IPS-NIHi11 (cell line): ENCODE measurements around the gene FCMR.
"Not testable (repeated sequence)": the region's sequence is repeated elsewhere in the genome, so short reads cannot be mapped to it uniquely, and the experiment has no call there.

Experiments used
- DNase-seq: peaks from one replicate; pipeline ENCODE4 v3.0.0; 2012; ENCODE audit warnings: mixed read lengths, low spot score

The FCMR gene

DNA sequence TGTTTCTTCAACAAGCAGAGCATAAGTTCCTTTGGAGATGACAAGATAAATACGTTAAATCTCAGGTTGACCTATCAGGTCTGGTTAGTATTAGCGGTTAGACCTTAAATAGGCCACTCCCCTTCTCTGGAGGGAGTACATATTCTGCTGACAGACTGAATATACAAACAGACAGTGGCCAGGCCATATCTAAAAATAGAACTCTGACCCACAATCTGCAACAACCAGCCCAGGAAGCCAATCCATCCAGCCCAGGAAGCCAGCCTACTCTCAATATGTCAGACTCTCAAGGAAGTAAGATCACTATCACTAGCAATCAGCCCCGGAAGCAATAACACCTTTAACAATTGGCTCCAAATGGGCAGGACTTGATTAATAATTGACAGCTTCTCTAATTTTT lies 49.6 kb downstream of the FCMR start:
- no peak for DNase-seq

DNA sequence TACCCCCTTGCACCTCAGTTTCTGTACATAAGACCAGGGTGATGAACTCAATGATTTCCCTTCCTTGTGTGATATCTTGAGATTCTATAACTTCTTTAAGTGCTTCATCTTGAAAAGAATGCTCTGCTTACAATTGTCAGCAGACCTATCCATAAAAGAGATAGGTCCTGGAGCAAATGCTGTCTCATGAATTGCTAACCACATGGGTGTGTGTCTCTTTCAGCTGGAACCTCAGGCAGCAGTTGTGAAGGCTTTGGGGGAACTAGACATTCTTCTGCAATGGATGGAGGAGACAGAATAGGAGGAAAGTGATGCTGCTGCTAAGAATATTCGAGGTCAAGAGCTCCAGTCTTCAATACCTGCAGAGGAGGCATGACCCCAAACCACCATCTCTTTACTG lies 53.5 kb downstream of the FCMR start:
- no peak for DNase-seq

- DNase-seq = no peak
Observed at GRCh38 chr1:206867716-206868115, 54.0 kb downstream of the FCMR start.

GRCh38 chr1:206867239-206867638 lies 54.5 kb downstream of the FCMR start:
- DNase-seq = no peak

GRCh38 chr1:206866062-206866461 lies 55.7 kb downstream of the FCMR start:
- no peak for DNase-seq

- DNase-seq = peak; percentile 82
Observed at GRCh38 chr1:206864939-206865671, 56.6 kb downstream of the FCMR start, which contains the start of gene IL20. Gene IL20 (plus strand): TSS chr1:206865623. CDS start chr1:206865853, 230 bp downstream.

- DNase-seq = no peak
Observed at GRCh38 chr1:206863266-206863665, 58.5 kb downstream of the FCMR start.

GRCh38 chr1:206860165-206860564 lies 61.6 kb downstream of the FCMR start:
- DNase-seq = no peak

DNA sequence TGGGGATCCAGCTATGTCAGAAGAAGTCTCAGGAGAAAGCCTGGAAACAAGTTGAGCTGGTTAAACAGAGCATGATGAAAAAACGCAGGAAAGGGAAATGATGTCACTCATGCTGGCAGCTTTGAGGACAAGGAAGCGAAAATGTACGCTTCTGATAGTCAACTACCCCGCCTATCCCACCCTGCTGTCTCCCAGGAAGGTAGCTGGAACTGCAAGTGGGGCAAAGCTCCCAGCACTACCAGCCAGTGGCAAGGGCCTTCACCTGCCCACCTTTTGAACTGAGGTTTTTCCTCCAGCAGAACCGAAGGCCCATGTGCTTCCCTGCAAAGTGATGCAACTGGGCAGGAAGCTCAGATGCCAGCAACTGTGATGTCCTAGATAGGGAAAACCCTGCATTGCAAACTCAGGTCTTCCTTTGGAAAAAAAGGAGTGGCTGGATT lies 62.6 kb downstream of the FCMR start:
- no peak for DNase-seq

- DNase-seq = no peak
Observed at GRCh38 chr1:206856674-206857464, 64.9 kb downstream of the FCMR start.

GRCh38 chr1:206855859-206856258 lies 65.9 kb downstream of the FCMR start:
- no peak for DNase-seq

GRCh38 chr1:206854401-206855129 lies 67.2 kb downstream of the FCMR start:
- DNase-seq = no peak

- not testable (repeated sequence) for DNase-seq
Observed at GRCh38 chr1:206853696-206854095, 68.0 kb downstream of the FCMR start.
